NCI-H2196 treated with DMSO at 0.1 percent for 48 hours (cell line): ENCODE measurements around the gene GSTO1.
A peak's percentile ranks its signal among the peaks of the same experiment; 100 is the strongest.

ENCODE experiments used
- DNase-seq: peaks from one replicate; lab custom pipeline; 2025; ENCODE audit not compliant: unreplicated experiment; lab: John Stamatoyannopoulos, UW

The GSTO1 gene

DNA sequence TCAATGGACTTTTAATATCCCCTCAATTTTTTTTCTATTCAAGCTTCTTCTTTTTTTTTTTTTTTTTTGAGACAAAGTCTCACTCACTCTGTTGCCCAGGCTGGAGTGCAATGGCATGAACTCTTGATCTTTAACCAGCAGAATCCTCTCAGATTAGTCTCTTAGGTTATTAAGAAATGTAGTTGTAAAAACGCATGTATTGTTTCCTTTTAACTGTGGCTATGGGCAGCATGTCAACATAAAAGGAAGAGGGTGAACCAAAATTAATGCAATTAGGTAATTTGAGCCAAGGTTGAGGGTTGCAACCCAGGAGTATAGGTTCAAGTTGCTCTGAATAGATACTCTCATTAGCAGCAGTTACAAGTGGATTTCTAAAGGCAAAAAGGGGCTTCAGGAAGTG lies 4.3 kb upstream of the GSTO1 start:
- no peak for DNase-seq

DNA sequence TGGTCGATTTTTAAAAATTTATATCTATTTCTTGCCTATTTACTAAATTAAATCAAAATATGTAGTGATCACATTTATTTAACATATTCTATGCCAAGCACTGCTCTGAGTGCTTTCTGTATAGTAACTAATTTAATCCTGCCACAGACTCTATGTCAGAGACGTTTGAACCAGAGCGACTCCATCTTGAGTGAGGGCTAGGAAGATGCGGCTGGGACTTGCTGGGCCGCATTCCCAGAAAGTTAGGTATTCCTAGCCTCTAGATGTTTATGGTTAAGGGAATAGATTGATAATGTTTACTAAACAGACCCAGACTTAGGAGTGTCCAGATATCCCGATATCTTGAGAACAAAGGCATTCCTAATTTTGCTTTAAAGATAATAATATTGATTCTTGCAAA lies 3.2 kb upstream of the GSTO1 start:
- DNase-seq: no peak

DNA sequence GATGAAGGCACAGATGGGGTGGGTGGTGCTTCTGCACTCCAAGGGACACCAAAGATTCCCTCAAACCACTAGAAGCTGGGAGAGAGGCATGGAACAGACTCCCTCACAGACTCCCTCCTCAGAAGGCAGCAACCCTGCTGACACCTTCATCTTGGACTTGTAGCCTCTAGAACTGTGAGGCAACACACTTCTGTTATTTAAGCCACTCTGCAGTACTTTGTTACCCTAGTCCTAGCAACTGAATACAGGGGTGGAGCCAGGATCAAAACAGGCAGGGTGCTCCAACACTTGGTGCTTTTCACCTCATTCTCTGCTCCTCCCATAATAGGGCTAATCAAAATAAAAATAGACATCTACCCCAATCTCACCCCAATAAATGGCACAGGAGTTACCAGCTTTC lies 2.3 kb upstream of the GSTO1 start:
- DNase-seq: no peak

DNA sequence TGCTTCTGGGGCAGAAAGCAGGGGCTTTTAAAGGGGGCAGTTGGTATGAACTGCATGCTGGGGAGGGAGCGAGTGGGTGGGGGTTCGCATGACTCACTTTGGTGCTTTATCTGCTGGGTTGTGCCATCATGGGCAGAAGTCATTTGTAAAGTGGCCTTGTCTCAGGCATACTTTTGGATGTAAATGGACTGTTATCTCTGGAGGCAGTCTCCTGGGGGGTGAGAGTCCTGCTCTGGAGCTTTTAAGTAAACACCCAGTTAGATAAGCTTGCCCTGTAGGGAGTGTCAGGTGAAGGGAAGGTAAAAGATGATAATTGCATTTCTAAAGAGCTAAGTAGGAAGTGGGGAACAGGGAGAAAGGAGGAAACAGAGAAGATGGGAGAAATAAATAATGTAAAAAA lies 1.6 kb upstream of the GSTO1 start:
- no peak for DNase-seq

DNA sequence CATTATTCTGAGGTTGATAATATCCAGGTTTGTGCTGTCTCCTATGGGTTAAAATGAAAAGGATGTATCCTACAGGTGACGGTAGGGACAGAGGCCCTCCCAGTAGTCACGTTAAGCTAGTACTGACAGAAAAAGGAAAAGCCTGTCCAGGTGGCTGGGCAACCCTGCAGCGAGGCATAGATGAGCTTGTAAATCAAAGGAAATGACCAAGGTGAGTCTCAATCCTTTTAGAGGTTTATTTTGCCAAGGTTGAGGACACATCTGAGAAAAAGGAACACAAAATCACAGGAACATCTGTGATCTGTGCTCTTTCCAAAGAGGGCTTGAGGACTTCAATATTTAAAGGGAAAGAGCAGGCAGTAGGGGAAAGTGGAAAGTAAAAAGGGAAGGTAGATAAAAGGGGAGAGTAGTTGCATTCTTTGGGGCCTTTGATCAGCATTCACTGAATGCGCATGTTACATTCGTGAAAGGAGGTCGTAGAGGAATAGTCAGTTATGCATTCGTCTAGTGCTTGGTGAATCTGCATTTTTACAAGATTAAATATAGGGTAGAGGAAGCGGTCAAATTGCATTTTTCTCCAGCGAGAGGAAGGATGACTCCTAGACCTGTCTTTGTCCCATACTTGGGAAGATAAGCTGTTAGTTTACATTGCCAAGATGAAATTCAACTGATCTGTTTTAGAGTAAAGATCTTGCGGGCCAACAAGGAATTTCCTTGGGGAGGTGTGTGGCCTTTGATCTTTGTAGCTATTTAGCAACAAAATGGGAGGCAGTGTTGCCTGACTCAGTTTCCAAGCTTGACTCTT lies 884 bp upstream of the GSTO1 start:
- no peak for DNase-seq

DNA sequence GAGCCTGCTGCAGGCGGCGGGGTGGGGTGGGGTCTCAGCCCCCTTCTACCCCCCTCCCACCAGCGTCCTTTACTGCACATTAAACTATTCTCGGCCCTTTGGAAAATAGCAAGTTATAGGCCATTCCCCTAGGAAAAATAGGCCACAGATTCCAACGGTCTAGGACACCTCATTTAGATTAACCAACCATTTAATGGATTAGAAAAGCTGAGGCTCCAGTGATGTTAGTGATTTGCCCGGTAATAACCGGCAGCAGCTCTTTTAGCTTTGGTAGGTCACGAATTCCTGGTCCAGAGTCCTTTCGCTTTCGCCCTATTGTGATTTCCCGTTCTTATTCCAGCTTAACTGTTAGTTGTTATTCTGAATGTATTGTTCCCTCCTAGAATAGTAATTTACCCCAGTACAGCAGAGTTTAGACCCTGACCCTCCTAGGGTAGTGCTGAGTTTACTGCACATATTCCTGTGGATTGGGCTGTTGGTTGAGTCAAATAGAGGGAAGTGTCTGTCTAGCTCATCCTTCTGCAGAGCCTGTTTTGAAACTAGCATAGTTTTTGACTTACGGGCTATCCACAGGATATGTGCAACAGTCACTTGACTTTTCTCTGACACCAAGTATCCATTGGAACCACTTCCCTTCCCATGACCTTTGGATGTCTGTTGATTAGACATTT lies 754 bp downstream of the GSTO1 start:
- no peak for DNase-seq

DNA sequence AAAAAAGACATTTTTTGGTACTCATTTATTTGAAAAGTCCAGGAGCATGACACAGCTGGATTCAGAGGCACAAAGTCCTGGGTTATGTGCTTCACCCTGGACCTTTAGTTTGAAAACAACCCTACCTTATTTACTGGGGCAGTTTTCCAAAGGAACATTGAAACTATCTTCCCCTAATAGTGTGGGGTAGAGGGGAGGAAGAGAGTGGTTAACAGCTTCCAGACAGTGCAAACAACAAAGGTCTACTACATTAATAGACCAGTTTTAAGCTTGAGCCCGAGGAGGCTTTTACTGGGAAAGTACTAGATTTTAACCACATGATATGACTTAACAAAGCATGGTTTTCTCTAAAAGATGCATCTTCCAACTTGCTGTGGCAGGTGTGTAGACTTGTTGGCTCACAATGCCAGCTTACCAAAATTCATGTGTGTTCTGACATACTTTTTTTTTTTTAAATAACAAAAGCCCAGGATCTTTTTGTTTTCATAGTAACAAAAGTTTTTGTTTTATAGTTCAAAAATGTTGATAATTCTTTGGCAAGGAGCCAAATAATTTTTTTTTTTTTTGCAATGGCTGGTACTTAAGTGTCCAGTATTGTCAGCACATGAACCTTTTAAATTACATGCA lies 1.8 kb downstream of the GSTO1 start:
- no peak for DNase-seq

DNA sequence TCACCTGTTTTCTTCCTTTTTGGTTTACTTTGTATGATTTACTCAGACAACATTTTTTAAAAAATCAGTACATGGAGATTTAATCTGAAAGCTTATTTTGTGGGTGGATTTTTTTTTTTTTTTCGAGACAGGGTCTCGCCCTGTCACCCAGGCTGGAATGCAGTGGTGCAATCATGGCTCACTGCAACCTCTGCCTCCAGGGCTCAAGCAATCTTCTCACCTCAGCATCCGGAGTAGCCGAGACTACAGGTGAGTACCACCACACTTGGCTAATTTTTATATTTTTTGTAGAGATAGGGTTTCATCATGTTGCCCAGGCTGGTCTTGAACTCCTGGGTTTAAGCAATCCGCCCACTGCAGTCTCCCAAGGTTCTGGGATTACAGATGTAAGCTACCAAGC lies 2.5 kb downstream of the GSTO1 start:
- no peak for DNase-seq

DNA sequence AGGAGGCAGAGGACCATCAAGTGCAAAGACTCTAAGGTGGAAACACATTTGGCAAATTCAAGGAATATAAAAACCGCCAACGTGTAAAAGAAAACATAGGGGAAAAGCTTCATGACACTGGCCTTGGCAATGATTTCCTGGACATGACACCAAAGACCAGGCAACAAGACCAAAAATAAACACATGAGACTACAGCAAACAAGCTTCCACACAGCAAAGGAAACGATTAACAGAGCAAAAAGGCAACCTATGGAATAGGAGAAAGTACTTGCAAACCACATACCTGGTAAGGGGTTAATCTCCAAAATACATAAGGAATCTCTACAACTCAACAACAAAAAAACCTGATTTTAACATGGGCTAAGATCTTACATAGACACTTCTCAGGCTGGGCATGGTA lies 3.5 kb downstream of the GSTO1 start:
- no peak for DNase-seq

DNA sequence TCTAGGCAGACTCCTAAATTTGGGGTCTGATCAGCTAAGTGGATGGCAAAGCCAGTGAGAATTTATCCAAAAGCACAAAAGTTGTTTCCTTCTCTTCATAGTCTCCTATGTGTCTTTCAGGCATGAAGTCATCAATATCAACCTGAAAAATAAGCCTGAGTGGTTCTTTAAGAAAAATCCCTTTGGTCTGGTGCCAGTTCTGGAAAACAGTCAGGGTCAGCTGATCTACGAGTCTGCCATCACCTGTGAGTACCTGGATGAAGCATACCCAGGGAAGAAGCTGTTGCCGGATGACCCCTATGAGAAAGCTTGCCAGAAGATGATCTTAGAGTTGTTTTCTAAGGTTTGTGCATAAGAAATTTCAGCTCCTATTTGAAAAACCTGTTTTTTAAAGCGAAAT lies 4.8 kb downstream of the GSTO1 start:
- no peak for DNase-seq

DNA sequence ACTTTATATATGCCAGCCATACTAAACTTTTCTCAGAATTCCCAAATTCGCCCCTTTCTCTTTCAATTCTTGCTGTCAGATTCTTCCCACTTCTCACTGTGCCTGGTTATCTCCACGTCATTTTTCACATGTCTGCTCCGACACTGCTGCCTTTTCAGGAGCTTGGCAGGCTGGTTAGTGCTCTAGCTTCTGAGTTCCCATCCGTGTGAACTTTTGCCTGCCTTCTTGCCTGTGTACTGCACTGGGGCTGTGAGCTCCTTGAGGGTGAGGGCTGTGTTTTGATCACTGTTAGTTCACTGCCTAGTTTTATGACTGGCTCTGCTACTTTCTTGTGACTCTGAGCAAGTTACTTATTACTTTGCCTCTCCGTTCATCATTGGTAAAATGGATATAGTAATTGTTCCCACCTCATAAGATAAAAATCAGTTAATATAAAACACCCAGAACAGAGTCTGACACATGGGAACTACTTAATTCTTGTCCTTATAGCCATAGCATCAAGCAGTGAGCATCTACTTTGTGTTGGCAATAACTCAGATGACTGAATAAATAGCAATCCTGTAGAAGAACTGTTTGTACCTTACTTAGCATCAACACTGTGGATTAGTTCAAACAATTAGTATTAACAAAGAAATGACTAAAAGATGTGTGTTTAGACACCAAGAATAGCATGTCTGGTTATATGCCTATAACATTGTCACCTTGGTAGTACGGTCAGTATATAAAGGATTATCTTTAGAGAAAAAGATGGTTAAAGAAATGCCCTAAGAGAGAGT lies 5.5 kb downstream of the GSTO1 start:
- DNase-seq: no peak

DNA sequence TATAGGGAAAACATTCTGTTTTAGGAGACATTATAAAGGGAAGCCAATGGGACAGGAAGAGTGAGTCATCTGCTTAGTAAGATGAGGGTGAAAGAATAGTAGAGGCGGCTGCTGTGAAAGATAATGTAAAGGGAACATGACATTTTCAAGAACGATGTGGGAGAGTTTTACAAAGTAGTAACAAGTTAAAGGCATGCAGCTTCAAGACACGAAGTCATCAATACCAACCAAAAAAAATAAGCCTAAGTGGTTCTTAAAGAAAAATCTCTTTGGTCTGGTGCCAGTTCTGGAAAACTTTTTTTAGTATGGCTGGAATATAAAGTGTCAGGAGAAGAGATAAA lies 6.1 kb downstream of the GSTO1 start:
- DNase-seq: no peak

DNA sequence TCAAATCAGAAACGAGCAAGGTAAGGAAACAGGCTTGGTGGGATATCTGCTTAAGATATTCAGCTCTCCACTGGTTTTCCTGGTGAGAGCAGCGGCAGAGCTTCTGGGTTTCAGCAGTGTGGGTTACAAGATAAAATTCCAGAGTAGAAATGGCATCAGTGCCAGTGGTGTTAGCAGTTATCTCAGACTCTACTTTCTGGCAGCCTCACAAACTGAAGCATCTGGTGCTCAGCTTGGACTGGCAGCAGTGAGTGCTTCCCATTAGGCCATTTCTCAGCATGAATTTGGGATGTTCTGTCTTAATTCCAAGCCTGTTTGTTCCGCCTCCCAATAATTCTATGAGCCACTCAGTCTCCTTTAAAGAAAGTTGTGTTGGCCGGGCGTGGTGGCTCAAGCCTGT lies 7.4 kb downstream of the GSTO1 start:
- no peak for DNase-seq

DNA sequence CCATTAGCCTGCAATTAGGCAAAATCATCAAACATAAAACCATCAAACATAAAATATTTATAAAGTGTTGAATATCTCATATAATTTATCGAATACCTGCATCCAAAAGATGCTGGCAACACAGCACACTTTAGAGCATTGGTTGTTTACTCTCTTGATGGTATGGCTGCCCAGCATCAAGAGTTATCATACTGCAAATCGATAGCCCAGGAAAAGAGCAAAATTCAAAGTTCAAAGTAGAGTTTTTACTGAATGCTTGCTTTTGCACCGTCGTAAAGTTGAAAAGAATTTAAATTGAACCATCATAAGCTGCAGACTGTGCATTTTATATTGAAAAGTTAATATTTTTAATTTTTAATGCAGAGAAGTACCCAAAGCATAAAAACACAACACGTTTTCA lies 10.1 kb downstream of the GSTO1 start:
- no peak for DNase-seq

DNA sequence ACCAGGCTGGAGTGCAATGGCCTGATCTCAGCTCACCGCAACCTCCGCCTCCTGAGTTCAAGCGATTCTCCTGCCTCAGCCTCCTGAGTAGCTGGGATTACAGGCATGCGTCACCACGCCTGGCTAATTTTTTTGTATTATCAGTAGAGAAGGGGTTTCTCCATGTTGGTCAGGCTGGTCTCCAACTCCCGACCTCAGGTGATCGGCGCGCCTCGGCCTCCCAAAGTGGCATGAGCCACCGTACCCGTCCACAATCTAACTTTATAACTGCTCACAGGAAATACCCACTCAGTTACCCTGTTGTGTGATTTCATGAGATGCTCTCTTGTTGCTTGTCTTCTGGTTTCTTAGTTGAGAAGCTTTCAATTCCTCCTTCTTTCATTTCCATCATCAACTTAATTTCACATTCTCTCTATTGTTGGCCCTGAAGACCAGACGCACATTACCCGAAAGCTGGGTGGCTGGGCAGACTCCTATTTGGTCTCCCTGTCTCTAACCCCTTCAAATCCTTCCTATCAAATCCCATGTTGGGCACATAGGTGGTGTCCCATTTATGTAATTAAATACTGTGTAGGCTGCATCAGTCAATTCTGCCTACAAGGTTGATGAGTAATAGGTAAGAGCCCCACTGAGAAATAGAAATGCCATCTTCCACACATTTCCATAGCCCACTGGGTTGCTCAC lies 13.2 kb downstream of the GSTO1 start:
- no peak for DNase-seq

DNA sequence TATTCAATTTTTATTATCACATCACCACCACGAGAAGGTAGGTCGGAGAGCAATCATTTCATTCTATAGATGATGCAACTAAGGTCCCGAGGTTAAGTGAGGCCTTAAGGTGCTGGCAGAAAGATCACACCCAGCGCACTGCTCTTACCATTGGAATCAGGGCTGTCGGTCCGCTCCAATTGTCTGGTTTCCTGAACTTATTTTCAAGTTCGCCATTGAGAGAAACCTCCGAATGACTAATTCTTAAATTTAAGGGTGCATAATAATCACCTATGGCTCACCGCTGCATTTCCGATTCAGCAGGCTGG lies 13.7 kb downstream of the GSTO1 start:
- no peak for DNase-seq

DNA sequence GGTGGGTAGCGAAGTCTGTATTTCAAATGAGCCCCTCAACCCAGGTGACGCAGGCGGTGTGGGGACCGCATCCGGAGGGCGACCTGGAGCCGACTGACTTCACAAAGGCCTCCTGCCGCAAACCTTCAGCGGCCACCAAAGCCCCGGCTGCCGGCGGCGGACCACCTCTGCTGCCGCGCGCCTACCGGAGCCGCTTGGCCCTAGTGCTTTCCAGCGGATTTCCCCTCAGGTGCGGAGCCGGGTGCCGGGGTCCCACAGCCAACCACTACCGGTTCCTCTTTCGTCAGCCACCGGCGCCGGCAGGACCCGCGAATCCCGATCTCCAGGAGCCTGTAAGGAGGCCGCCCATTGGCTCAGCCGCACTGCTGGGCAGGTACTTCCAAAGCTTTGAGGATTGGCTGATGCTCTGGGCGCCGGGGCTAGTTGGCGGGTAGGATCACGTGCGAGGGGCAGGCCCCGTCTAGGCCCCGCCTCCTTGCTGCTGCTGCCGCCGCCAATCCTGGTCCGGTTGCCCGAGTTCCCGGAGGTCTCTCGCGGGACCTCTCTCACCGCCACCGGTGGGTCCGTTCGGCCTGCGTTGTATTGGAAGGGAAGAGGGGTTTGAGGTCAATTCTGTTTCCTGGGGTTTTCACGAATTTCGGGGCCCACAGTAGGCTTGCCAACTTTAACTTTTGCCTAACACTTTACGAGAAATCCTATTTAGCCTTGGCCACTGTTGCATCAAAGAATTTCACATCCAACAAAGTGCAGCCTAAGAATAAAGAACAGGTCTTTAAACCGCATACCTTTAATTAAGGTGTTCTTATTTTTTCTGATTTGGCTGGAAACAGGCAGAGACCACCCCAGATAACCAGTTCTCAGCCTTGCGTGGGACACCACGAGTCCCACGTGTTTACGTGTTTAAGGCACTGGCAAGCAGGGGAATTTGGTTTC lies 14.3 kb downstream of the GSTO1 start, which contains the start of gene GSTO2:
Gene GSTO2 (plus strand): TSS at position 472 of the 933 bp plus-strand sequence. CDS start 5,732 bp downstream, outside the sequence.
- DNase-seq: peak; percentile 88

DNA sequence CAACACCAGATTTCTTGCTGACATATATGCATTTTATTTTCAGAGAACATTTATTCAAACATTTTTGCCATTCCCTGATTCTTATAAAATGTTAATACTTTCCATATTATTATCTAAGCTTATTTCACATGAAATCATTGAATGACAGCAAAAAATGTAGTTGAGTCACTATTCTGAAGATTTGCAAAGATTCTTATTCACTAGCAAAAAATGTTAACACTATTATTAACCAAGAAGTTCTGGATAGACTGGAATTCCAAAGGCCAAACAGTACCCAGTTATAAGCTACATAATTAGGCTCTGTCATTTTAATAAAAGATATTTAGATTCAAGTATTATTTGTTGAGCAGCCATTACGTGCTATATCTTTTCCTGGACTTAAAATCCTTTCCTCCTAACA lies 18.6 kb downstream of the GSTO1 start:
- no peak for DNase-seq

DNA sequence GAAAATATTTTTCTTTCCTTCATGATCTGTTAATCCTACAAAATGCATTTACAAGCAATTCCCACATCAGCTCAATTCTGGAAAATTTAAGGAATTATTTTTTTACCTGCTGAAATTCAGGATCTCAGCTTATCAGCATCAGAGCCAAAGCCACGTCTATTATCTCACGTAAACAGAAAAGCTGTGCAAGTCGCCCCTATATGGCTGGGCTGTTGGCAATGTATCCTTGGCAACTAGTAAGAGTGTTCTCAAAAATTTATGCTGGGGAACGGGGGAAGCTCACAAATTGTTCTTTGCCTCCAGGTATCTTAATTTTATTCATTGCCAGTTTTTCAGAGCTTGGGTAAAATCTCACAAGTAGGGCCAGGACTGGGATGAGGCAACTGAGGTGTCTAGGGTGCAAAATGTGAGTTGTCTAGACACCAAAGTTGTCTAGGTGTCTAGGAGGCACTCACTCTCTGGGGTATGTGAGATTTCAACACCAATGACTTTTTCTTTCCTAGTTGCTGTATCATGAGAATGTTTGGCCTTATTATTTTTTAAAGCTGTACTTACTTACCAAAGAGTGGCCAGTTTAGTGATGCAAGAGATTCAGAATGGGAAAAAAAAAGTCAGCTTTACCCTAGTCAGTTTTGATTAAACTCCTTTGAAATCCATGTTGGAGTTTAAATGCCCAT lies 19.3 kb downstream of the GSTO1 start:
- DNase-seq: no peak
